HCT116 (cell line): Measurements from ENCODE around the gene ZMYND19. TPM values are rescaled to one million over a fixed set of nuclear protein-coding genes. Genes with fewer than 3 reads are reported as not detected.

Experiments used
- ATAC-seq: fragments of 200-7000 bp; cut with Tn5 transposase; 2 replicates; pipeline ENCODE4 v1.9.1; 2020; ENCODE audit warnings: mild to moderate bottlenecking, moderate library complexity
- BruUV-seq: library from RNA; stranded (reverse); fragments of 400-500 nt; replicated peaks from 2 replicates; lab custom pipeline; 2021; lab: Mats Ljungman, UMichigan
- CTCF ChIA-PET: fragments of 300-600 bp; sonication (Branson Sonifier 250); formaldehyde crosslinking; loops from one replicate; lab custom pipeline; 2021; ENCODE audit warnings: antibody characterized with exemption; lab: Charles Lee
- POLR2A ChIA-PET: fragments of 300-600, 350-600 bp; sonication (Branson Sonifier 250); formaldehyde crosslinking; loops from one replicate; lab custom pipeline; 2021; ENCODE audit warnings: antibody characterized with exemption; lab: Charles Lee
- RAD21 ChIA-PET, 2 experiments: fragments of 300-600 bp; sonication (Branson Sonifier 250); formaldehyde crosslinking; loops; one replicate each; lab custom pipeline; 2023; ENCODE audit warnings: low total read pairs in 2 of 2; ENCODE audit not compliant: uncharacterized antibody in 2 of 2, unreplicated experiment in 2 of 2, low non-redundant PET in 1 of 2; lab: Charles Lee
- DNase-seq: peaks from one replicate; pipeline ENCODE4 v3.0.0-alpha.2; 2010; ENCODE audit warnings: low read depth, low spot score
- H2AFZ ChIP-seq: fragments of 200-600 bp; shearing (Covaris generic), sonication (generic); 2 replicates; pipeline ENCODE4 v1.6.1; 2017; ENCODE audit warnings: low read depth, mixed run types, mixed read lengths, antibody characterized with exemption, low read length; ENCODE audit not compliant: poor library complexity, severe bottlenecking
- H3K27ac ChIP-seq: 2 replicates; pipeline ENCODE4 v1.5.1; 2012; ENCODE audit warnings: low read depth, low read length
- H3K27me3 ChIP-seq: fragments of 200-600 bp; sonication (generic); 2 replicates; pipeline ENCODE4 v1.6.1; 2016; ENCODE audit warnings: mixed run types, low read length, mixed read lengths; ENCODE audit not compliant: insufficient read depth
- H3K36me3 ChIP-seq, 2 experiments: fragments of 200-500 bp in 1 of 2; fragments of 200-600 bp in 1 of 2; sonication (Bioruptor generic) in 1 of 2; sonication (generic) in 1 of 2; 2 replicates each; pipeline versions ENCODE4 v1.5.1 to v1.6.1; 2014 to 2016; ENCODE audit warnings: low read length in 2 of 2, inconsistent platforms in 1 of 2, mixed read lengths in 1 of 2, mixed run types in 1 of 2; ENCODE audit not compliant: insufficient read depth in 2 of 2, control insufficient read depth in 1 of 2
- H3K4me1 ChIP-seq, 2 experiments: fragments of 200-600 bp in 1 of 2; sonication (generic) in 1 of 2; 2 replicates each; pipeline versions ENCODE4 v1.5.1 to v1.6.1; 2012 to 2017; ENCODE audit warnings: low read length in 2 of 2, inconsistent platforms in 1 of 2, mild to moderate bottlenecking in 1 of 2, mixed read lengths in 1 of 2, mixed run types in 1 of 2, moderate library complexity in 1 of 2; ENCODE audit not compliant: insufficient read depth in 2 of 2, control insufficient read depth in 1 of 2
- H3K4me2 ChIP-seq: fragments of 200-600 bp; sonication (generic); 2 replicates; pipeline ENCODE4 v1.6.1; 2017; ENCODE audit warnings: mixed run types, low read length, mixed read lengths
- H3K4me3 ChIP-seq, 2 experiments: fragments of 200-600 bp in 1 of 2; sonication (generic) in 1 of 2; replicated peaks in 1 of 2; 2 replicates each; pipeline ENCODE4 v1.5.1; 2011 to 2016; ENCODE audit warnings: low read length in 2 of 2, control low read depth in 1 of 2, low read depth in 1 of 2, mild to moderate bottlenecking in 1 of 2, mixed read lengths in 1 of 2, mixed run types in 1 of 2
- H3K79me2 ChIP-seq: fragments of 200-600 bp; sonication (generic); 2 replicates; pipeline ENCODE4 v1.6.1; 2017; ENCODE audit warnings: mild to moderate bottlenecking, mixed run types, low read length, moderate library complexity, mixed read lengths; ENCODE audit not compliant: insufficient read depth
- H3K9ac ChIP-seq: fragments of 200-600 bp; sonication (generic); 2 replicates; pipeline ENCODE4 v1.6.1; 2016; ENCODE audit warnings: low read length, mixed read lengths
- H3K9me2 ChIP-seq: fragments of 200-600 bp; sonication (generic), shearing (Covaris generic); 2 replicates; pipeline ENCODE4 v1.6.1; 2017; ENCODE audit warnings: mixed run types, mild to moderate bottlenecking, moderate library complexity; ENCODE audit not compliant: insufficient read depth
- H3K9me3 ChIP-seq, 2 experiments: fragments of 200-500 bp in 1 of 2; fragments of 200-600 bp in 1 of 2; sonication (Bioruptor generic) in 1 of 2; sonication (generic) in 1 of 2; 2 replicates each; pipeline ENCODE4 v1.6.1; 2014 to 2017; ENCODE audit warnings: low read length in 2 of 2, mixed read lengths in 2 of 2, inconsistent platforms in 1 of 2, low read depth in 1 of 2, mild to moderate bottlenecking in 1 of 2, mixed run types in 1 of 2, moderate library complexity in 1 of 2; ENCODE audit not compliant: control insufficient read depth in 1 of 2, insufficient read depth in 1 of 2
- H4K20me1 ChIP-seq: fragments of 200-600 bp; sonication (generic), shearing (Covaris generic); 2 replicates; pipeline ENCODE4 v1.6.1; 2017; ENCODE audit warnings: mixed run types, mild to moderate bottlenecking, moderate library complexity; ENCODE audit not compliant: insufficient read depth
- EGR1 ChIP-seq: IDR thresholded peaks from 2 replicates; pipeline ENCODE4 v1.6.1; 2012; ENCODE audit warnings: low read depth
- EZH2phosphoT487 ChIP-seq: fragments of 200-600 bp; IDR thresholded peaks from 2 replicates; pipeline ENCODE4 v1.6.1; 2018; ENCODE audit warnings: antibody characterized with exemption, borderline replicate concordance
- FOSL1 ChIP-seq: IDR thresholded peaks from 2 replicates; pipeline ENCODE4 v1.6.1; 2012; ENCODE audit warnings: low read depth
- JUND ChIP-seq: IDR thresholded peaks from 2 replicates; pipeline ENCODE4 v1.6.1; 2012
- POLR2A ChIP-seq: IDR thresholded peaks from 2 replicates; pipeline ENCODE4 v1.7.0; 2011; ENCODE audit warnings: borderline replicate concordance; ENCODE audit not compliant: insufficient read depth, insufficient read length; ENCODE audit errors: extremely low read depth
- POLR2AphosphoS5 ChIP-seq: IDR thresholded peaks from 2 replicates; pipeline ENCODE4 v1.6.1; 2011; ENCODE audit warnings: mild to moderate bottlenecking, low read depth, low read length, moderate library complexity
- RAD21 ChIP-seq: IDR thresholded peaks from 2 replicates; pipeline ENCODE4 v1.6.1; 2012; ENCODE audit warnings: low read depth, mild to moderate bottlenecking
- SP1 ChIP-seq: IDR thresholded peaks from 2 replicates; pipeline ENCODE4 v1.6.1; 2012; ENCODE audit warnings: low read depth
- ZFX ChIP-seq: fragments of 450-650 bp; IDR thresholded peaks from 2 replicates; pipeline ENCODE4 v1.6.1; 2017
- ZNF274 ChIP-seq: fragments of 200-500 bp; sonication (Bioruptor generic); IDR thresholded peaks from 2 replicates; pipeline ENCODE4 v1.6.1; 2014; ENCODE audit warnings: mild to moderate bottlenecking, low read depth, low read length, inconsistent platforms
- intact Hi-C: fragments of 100-400 bp; cut with micrococcal nuclease; formaldehyde crosslinking; loops from 2 replicates; pipeline ENCODE4 v1.10.0; 2022
- total RNA-seq: library from RNA; stranded (reverse); gene quantifications from one replicate; pipeline ENCODE4 v1.2.1, GENCODE V29; 2021; ENCODE audit not compliant: unreplicated experiment
- TF ChIP-seq, protein P1 (sequence below), 3 experiments: fragments of 200-600 bp in 1 of 3; sonication (generic) in 1 of 3; IDR thresholded peaks in 2 of 3; conservative IDR thresholded peaks in 1 of 3; 2 replicates each; pipeline ENCODE4 v1.5.1; 2012 to 2017; ENCODE audit warnings: low read depth in 2 of 3, low read length in 2 of 3, antibody characterized with exemption in 1 of 3, borderline replicate concordance in 1 of 3, control low read depth in 1 of 3, mild to moderate bottlenecking in 1 of 3, mixed read lengths in 1 of 3, mixed run types in 1 of 3, moderate library complexity in 1 of 3; ENCODE audit not compliant: insufficient read depth in 1 of 3
- TF ChIP-seq, protein P2 (sequence below): IDR thresholded peaks from 2 replicates; pipeline ENCODE4 v1.6.1; 2011; ENCODE audit warnings: mild to moderate bottlenecking, low read length, moderate library complexity; ENCODE audit not compliant: insufficient replicate concordance; ENCODE audit errors: extremely low read depth
- TF ChIP-seq, protein P3 (sequence below): IDR thresholded peaks from 2 replicates; pipeline ENCODE4 v1.6.1; 2012
- TF ChIP-seq, protein P4 (sequence below): IDR thresholded peaks from 2 replicates; pipeline ENCODE4 v1.6.1; 2012
- TF ChIP-seq, protein P5 (sequence below): IDR thresholded peaks from 2 replicates; pipeline ENCODE4 v1.6.1; 2012; ENCODE audit warnings: low read depth

ZMYND19 gene
- total RNA-seq, 1 experiment from 2014 or later, result 57.4 TPM

DNA sequence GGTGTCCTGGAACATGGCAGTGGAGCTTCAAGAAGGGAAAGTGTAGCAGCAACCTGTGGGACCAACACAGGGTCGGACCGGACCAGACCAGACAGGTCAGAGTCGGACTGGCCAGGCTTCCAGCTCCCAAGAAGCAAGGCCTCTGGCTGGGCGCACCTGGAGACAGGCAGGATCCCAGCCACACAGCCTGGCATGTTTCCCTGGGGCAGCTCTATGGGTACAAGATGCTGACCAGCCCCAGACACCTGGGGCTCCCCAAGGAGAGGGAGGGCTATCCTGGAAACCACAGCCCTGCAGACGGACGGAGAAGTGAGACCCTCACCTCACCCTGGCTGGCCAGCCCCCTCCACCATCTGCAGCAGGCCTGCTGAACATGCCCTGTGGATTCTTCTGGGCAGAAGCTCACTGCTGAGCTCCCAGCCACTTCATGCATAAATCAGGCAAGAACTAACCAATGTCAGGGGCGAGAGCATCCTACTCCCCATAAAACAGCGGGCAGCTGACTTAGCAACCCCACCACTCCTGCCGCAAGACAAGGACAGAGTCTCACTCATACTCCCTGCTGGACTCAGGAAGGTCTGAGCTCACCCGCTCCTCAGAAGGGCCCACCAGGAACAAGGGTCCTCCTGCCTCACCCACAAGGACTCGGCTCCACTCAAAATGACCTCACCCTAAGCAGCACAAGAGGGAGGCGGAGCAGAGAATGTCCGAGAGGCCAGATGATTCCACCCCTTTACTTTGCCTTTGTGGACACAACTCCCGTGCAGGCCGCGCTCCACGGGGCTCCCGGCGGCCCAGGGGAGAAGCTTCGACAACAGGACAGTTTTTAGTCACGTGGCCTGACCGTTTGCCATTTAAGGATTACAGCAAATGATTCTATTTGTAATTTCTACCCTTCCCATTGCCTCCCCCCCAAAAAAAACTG is 8.7 kb downstream of the ZMYND19 start:
- ChIA-PET POLR2A (interaction anchor here (1.2 kb wide), 1 partner anchor 37 kb away, joined by 3 read pairs; the partner anchor contains the start of gene EHMT1), CTCF (interaction anchor here (1.0 to 1.7 kb wide), 3 partner anchors 10 to 113 kb away, joined by 3 to 5 read pairs (median 4); partner anchors contain the start of gene MRPL41), RAD21 (interaction anchor here in 1 of 2 experiments (0.7 kb wide), 1 partner anchor 9 kb away, joined by 3 read pairs; no protein-coding TSS in a partner anchor)
- Histone ChIP-seq H3K27ac (no peak overlapping the region), H3K4me3 (no peak overlapping the region), H3K4me1 (peaks cover 6 to 15% of the 10 kb centered on the region in 2 experiments; a peak in 3 of 4 replicates), H3K9me2 (no peaks in the 10 kb centered on the region), H3K79me2 (peaks cover 67% of the 10 kb centered on the region), H3K9ac (no peak overlapping the region), H3K4me2 (no peak overlapping the region), H2AFZ (no peak overlapping the region), H4K20me1 (no peaks in the 10 kb centered on the region), H3K9me3 (no peaks in the 10 kb centered on the region), H3K27me3 (no peaks in the 10 kb centered on the region), H3K36me3 (peaks cover 17 to 46% of the 10 kb centered on the region in 2 experiments; a peak in 3 of 4 replicates)
- no TSS peak for BruUV-seq
- no peak for DNase-seq
- no peak for ATAC-seq
- TF ChIP-seq, protein P1, sequence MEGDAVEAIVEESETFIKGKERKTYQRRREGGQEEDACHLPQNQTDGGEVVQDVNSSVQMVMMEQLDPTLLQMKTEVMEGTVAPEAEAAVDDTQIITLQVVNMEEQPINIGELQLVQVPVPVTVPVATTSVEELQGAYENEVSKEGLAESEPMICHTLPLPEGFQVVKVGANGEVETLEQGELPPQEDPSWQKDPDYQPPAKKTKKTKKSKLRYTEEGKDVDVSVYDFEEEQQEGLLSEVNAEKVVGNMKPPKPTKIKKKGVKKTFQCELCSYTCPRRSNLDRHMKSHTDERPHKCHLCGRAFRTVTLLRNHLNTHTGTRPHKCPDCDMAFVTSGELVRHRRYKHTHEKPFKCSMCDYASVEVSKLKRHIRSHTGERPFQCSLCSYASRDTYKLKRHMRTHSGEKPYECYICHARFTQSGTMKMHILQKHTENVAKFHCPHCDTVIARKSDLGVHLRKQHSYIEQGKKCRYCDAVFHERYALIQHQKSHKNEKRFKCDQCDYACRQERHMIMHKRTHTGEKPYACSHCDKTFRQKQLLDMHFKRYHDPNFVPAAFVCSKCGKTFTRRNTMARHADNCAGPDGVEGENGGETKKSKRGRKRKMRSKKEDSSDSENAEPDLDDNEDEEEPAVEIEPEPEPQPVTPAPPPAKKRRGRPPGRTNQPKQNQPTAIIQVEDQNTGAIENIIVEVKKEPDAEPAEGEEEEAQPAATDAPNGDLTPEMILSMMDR (IDR thresholded peaks at IDR 0.05 in 2 of 3, conservative IDR thresholded peaks at IDR 0.05 in 1 of 3; ENCODE audit: borderline replicate concordance in 1 of 3, insufficient read depth in 1 of 3, low read depth in 2 of 3, low read length in 2 of 3), result no peak
- TF ChIP-seq POLR2A, result no peak
- no peak for TF ChIP-seq ZNF274
- TF ChIP-seq, protein P2, sequence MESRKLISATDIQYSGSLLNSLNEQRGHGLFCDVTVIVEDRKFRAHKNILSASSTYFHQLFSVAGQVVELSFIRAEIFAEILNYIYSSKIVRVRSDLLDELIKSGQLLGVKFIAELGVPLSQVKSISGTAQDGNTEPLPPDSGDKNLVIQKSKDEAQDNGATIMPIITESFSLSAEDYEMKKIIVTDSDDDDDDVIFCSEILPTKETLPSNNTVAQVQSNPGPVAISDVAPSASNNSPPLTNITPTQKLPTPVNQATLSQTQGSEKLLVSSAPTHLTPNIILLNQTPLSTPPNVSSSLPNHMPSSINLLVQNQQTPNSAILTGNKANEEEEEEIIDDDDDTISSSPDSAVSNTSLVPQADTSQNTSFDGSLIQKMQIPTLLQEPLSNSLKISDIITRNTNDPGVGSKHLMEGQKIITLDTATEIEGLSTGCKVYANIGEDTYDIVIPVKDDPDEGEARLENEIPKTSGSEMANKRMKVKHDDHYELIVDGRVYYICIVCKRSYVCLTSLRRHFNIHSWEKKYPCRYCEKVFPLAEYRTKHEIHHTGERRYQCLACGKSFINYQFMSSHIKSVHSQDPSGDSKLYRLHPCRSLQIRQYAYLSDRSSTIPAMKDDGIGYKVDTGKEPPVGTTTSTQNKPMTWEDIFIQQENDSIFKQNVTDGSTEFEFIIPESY, result no peak
- TF ChIP-seq, protein P3, sequence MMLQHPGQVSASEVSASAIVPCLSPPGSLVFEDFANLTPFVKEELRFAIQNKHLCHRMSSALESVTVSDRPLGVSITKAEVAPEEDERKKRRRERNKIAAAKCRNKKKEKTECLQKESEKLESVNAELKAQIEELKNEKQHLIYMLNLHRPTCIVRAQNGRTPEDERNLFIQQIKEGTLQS, result no peak
- no peak for TF ChIP-seq EZH2phosphoT487
- no peak for TF ChIP-seq EGR1
- TF ChIP-seq, protein P4, sequence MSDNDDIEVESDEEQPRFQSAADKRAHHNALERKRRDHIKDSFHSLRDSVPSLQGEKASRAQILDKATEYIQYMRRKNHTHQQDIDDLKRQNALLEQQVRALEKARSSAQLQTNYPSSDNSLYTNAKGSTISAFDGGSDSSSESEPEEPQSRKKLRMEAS, result no peak
- TF ChIP-seq SP1, result no peak
- TF ChIP-seq ZFX, result no peak
- no peak for TF ChIP-seq JUND
- TF ChIP-seq, protein P5, sequence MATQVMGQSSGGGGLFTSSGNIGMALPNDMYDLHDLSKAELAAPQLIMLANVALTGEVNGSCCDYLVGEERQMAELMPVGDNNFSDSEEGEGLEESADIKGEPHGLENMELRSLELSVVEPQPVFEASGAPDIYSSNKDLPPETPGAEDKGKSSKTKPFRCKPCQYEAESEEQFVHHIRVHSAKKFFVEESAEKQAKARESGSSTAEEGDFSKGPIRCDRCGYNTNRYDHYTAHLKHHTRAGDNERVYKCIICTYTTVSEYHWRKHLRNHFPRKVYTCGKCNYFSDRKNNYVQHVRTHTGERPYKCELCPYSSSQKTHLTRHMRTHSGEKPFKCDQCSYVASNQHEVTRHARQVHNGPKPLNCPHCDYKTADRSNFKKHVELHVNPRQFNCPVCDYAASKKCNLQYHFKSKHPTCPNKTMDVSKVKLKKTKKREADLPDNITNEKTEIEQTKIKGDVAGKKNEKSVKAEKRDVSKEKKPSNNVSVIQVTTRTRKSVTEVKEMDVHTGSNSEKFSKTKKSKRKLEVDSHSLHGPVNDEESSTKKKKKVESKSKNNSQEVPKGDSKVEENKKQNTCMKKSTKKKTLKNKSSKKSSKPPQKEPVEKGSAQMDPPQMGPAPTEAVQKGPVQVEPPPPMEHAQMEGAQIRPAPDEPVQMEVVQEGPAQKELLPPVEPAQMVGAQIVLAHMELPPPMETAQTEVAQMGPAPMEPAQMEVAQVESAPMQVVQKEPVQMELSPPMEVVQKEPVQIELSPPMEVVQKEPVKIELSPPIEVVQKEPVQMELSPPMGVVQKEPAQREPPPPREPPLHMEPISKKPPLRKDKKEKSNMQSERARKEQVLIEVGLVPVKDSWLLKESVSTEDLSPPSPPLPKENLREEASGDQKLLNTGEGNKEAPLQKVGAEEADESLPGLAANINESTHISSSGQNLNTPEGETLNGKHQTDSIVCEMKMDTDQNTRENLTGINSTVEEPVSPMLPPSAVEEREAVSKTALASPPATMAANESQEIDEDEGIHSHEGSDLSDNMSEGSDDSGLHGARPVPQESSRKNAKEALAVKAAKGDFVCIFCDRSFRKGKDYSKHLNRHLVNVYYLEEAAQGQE, result no peak
- TF ChIP-seq RAD21, result no peak
- TF ChIP-seq POLR2AphosphoS5, result no peak
- TF ChIP-seq FOSL1, result no peak
- intact Hi-C loops, result no loop called here
